ENCODE measurements around the gene FAM50B.

DNA sequence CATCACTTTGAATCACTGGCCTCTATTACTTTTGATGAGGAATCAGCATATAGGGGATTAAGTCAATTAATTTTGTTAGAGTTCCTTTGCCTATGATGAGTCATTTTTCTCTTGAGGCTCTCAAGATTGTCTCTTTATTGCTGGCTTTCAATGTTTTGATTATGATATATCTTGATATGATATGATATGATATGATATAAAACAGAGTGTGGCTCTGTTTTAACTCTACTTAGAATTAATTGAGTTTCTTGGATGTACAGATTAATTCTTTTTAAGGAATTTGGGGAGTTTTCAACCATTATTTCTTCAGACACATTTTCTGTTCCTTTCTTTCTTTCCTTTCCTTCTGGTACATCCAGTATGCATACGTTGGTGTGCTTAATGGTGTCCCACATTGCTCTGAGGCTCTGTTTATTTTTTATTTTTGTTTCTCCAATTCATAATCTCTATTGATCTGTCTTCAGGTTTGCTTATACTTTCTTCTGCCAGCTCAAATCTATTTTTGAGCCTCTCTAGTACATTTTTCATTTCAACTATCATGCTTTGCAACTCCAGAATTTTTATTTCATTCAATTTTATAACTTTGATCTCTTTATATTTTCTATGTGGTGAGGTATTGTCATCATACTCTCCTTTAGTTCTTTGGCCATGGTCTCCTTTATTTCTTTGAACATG, 10.8 kb downstream of the FAM50B start:
- TF ChIP-seq, protein P1, sequence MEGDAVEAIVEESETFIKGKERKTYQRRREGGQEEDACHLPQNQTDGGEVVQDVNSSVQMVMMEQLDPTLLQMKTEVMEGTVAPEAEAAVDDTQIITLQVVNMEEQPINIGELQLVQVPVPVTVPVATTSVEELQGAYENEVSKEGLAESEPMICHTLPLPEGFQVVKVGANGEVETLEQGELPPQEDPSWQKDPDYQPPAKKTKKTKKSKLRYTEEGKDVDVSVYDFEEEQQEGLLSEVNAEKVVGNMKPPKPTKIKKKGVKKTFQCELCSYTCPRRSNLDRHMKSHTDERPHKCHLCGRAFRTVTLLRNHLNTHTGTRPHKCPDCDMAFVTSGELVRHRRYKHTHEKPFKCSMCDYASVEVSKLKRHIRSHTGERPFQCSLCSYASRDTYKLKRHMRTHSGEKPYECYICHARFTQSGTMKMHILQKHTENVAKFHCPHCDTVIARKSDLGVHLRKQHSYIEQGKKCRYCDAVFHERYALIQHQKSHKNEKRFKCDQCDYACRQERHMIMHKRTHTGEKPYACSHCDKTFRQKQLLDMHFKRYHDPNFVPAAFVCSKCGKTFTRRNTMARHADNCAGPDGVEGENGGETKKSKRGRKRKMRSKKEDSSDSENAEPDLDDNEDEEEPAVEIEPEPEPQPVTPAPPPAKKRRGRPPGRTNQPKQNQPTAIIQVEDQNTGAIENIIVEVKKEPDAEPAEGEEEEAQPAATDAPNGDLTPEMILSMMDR (IDR thresholded peaks at IDR 0.05) = no peak
- no peak for TF ChIP-seq POLR2A (IDR thresholded peaks at IDR 0.05)

All from esophagus squamous epithelium (tissue), 4 donors.